Neural cell (in vitro differentiated cells): ENCODE measurements around the gene PRKCE. TPM values are rescaled to one million over a fixed set of nuclear protein-coding genes. Genes with fewer than 3 reads are reported as not detected.
A peak's percentile ranks its signal among the peaks of the same experiment; 100 is the strongest.

Experiments
- H2AFZ ChIP-seq: fragments of 200-600, 300-800 bp; sonication (generic), shearing (Covaris generic); 2 replicates; pipeline ENCODE4 v1.6.0; 2014; ENCODE audit warnings: low read depth, mild to moderate bottlenecking, antibody characterized with exemption, low read length, moderate library complexity
- H3F3A ChIP-seq: fragments of 200-600 bp; shearing (Covaris generic); 2 replicates; pipeline ENCODE4 v1.6.1; 2016; ENCODE audit warnings: mild to moderate bottlenecking, moderate library complexity, mixed read lengths, antibody characterized with exemption, low read length; ENCODE audit not compliant: insufficient read depth, poor library complexity, severe bottlenecking
- H3K27ac ChIP-seq: fragments of 200-600, 300-800 bp; sonication (generic), shearing (Covaris generic); 2 replicates; pipeline ENCODE4 v1.5.1; 2014; ENCODE audit warnings: mild to moderate bottlenecking, low read length, moderate library complexity
- H3K27me3 ChIP-seq: fragments of 300-800, 200-600 bp; sonication (generic), shearing (Covaris generic); 2 replicates; pipeline ENCODE4 v1.6.0; 2014; ENCODE audit warnings: mild to moderate bottlenecking, low read depth, low read length, moderate library complexity; ENCODE audit not compliant: insufficient read depth
- H3K36me3 ChIP-seq: fragments of 300-800, 200-600 bp; sonication (generic), shearing (Covaris generic); 2 replicates; pipeline ENCODE4 v1.5.1; 2014; ENCODE audit warnings: mild to moderate bottlenecking, antibody characterized with exemption, low read length, moderate library complexity; ENCODE audit not compliant: insufficient read depth
- H3K4me2 ChIP-seq: fragments of 300-800, 200-600 bp; sonication (generic), shearing (Covaris generic); 2 replicates; pipeline ENCODE4 v1.6.0; 2014; ENCODE audit warnings: mild to moderate bottlenecking, low read length
- H3K4me3 ChIP-seq: fragments of 300-800, 200-600 bp; sonication (generic), shearing (Covaris generic); 2 replicates; pipeline ENCODE4 v1.5.1; 2014; ENCODE audit warnings: mild to moderate bottlenecking, low read length, moderate library complexity
- H3K79me2 ChIP-seq: fragments of 200-600 bp; shearing (Covaris generic); replicated peaks from 2 replicates; pipeline ENCODE4 v1.6.0; 2014; ENCODE audit warnings: mild to moderate bottlenecking, low read length, moderate library complexity; ENCODE audit not compliant: insufficient read depth
- H3K9ac ChIP-seq: fragments of 300-800, 200-600 bp; sonication (generic), shearing (Covaris generic); 2 replicates; pipeline ENCODE4 v1.6.1; 2016; ENCODE audit warnings: mild to moderate bottlenecking, low read length, mixed read lengths
- H3K9me2 ChIP-seq: fragments of 200-600 bp; shearing (Covaris generic); 2 replicates; pipeline ENCODE4 v1.6.1; 2016; ENCODE audit warnings: mild to moderate bottlenecking, low read length, mixed read lengths; ENCODE audit not compliant: insufficient read depth
- H3K9me3 ChIP-seq: fragments of 200-600, 300-800 bp; sonication (generic), shearing (Covaris generic); 2 replicates; pipeline ENCODE4 v1.6.1; 2016; ENCODE audit warnings: mild to moderate bottlenecking, mixed run types, low read length, moderate library complexity, mixed read lengths
- H4K20me1 ChIP-seq: fragments of 200-600 bp; shearing (Covaris generic); 2 replicates; pipeline ENCODE4 v1.6.1; 2016; ENCODE audit warnings: mild to moderate bottlenecking, mixed run types; ENCODE audit not compliant: insufficient read depth
- CTCF ChIP-seq: fragments of 450-650 bp; IDR thresholded peaks from 2 replicates; pipeline ENCODE4 v1.5.1; 2014; ENCODE audit warnings: antibody characterized with exemption, mild to moderate bottlenecking, moderate library complexity; ENCODE audit not compliant: poor library complexity, severe bottlenecking
- EP300 ChIP-seq: fragments of 450-650 bp; conservative IDR thresholded peaks from 2 replicates; pipeline ENCODE4 v1.6.1; 2014; ENCODE audit warnings: antibody characterized with exemption, mild to moderate bottlenecking, moderate library complexity; ENCODE audit not compliant: poor library complexity, severe bottlenecking
- EZH2 ChIP-seq: fragments of 200-600, 300-800 bp; shearing (Covaris generic), sonication (generic); IDR thresholded peaks from 2 replicates; pipeline ENCODE4 v1.6.1; 2014; ENCODE audit warnings: antibody characterized with exemption, low read length, borderline replicate concordance, mild to moderate bottlenecking; ENCODE audit not compliant: insufficient read depth, poor library complexity, severe bottlenecking
- MXI1 ChIP-seq: fragments of 450-650 bp; conservative IDR thresholded peaks from 2 replicates; pipeline ENCODE4 v1.6.1; 2014; ENCODE audit warnings: antibody characterized with exemption, mild to moderate bottlenecking; ENCODE audit not compliant: poor library complexity, severe bottlenecking
- POLR2AphosphoS5 ChIP-seq: IDR thresholded peaks from 2 replicates; pipeline ENCODE4 v1.6.1; 2012
- RAD21 ChIP-seq: fragments of 450-650 bp; conservative IDR thresholded peaks from 2 replicates; pipeline ENCODE4 v1.6.1; 2014; ENCODE audit warnings: antibody characterized with exemption, mild to moderate bottlenecking, moderate library complexity
- REST ChIP-seq: IDR thresholded peaks from 2 replicates; pipeline ENCODE4 v1.6.1; 2012; ENCODE audit warnings: borderline replicate concordance
- SMC3 ChIP-seq: fragments of 450-650 bp; conservative IDR thresholded peaks from 2 replicates; pipeline ENCODE4 v1.6.1; 2014; ENCODE audit warnings: antibody characterized with exemption, mild to moderate bottlenecking, moderate library complexity; ENCODE audit not compliant: poor library complexity
- TAF1 ChIP-seq: IDR thresholded peaks from 2 replicates; pipeline ENCODE4 v1.6.1; 2012; ENCODE audit warnings: low read depth
- polyA plus RNA-seq: library from polyadenylated mRNA; depleted of rRNA; stranded (reverse); fragments of >200 nt; gene quantifications from 2 replicates; pipeline ENCODE4 v1.2.3, GENCODE V29; 2014

The PRKCE gene
- polyA plus RNA-seq, 1 donor from 2014 or later, result 5.4 TPM

GRCh38 chr2:45610281-45611019 is 41.0 kb upstream of the PRKCE start:
- no peaks in the 10 kb centered on the region for H4K20me1 ChIP-seq
- peak overlapping the region; percentile 66 for H3K9ac ChIP-seq
- H3K4me3 ChIP-seq, result peak overlapping the region; percentile 74
- peak overlapping the region; percentile 66 for H3K27ac ChIP-seq
- no peaks in the 10 kb centered on the region for H3K9me2 ChIP-seq
- H3K79me2 ChIP-seq, result no peaks in the 10 kb centered on the region
- no peaks in the 10 kb centered on the region for H3K9me3 ChIP-seq
- no peak for TF ChIP-seq TAF1
- TF ChIP-seq REST, result peak; percentile 17
- no peak for TF ChIP-seq MXI1
- TF ChIP-seq RAD21, result peak; percentile 55
- TF ChIP-seq EZH2, result no peak
- peak; percentile 36 for TF ChIP-seq SMC3
- TF ChIP-seq POLR2AphosphoS5, result peak; percentile 34
- peak; percentile 70 for TF ChIP-seq CTCF
- TF ChIP-seq EP300, result no peak
- no peaks in the 10 kb centered on the region for H3K27me3 ChIP-seq
- no peaks in the 10 kb centered on the region for H3K36me3 ChIP-seq
- H2AFZ ChIP-seq, result peak overlapping the region; percentile 73
- H3F3A ChIP-seq, result no peaks in the 10 kb centered on the region
- H3K4me2 ChIP-seq, result peak overlapping the region; percentile 56

GRCh38 chr2:45611020-45611859 is 40.2 kb upstream of the PRKCE start, which contains the start of gene SRBD1:
TSS of gene SRBD1 (minus strand) at chr2:45611267. CDS start at chr2:45605441, 5,826 bp downstream.
- TF ChIP-seq REST (no peak), SMC3 (no peak), RAD21 (no peak), EP300 (no peak), EZH2 (no peak), CTCF (no peak), POLR2AphosphoS5 (peak; percentile 62), TAF1 (peak; percentile 40), MXI1 (peak; percentile 87)
- H3K9me3 ChIP-seq, result no peaks in the 10 kb centered on the region
- H3K4me3 ChIP-seq, result peak within 1 kb of the TSS; percentile 74
- no peaks in the 10 kb centered on the region for H3K36me3 ChIP-seq
- peak within 1 kb of the TSS; percentile 66 for H3K9ac ChIP-seq
- H3F3A ChIP-seq, result no peaks in the 10 kb centered on the region
- no peaks in the 10 kb centered on the region for H3K9me2 ChIP-seq
- H3K27me3 ChIP-seq, result no peaks in the 10 kb centered on the region
- peak within 1 kb of the TSS; percentile 56 for H3K4me2 ChIP-seq
- peak within 1 kb of the TSS; percentile 73 for H2AFZ ChIP-seq
- peak within 1 kb of the TSS; percentile 66 for H3K27ac ChIP-seq
- no peaks in the 10 kb centered on the region for H4K20me1 ChIP-seq
- H3K79me2 ChIP-seq, result no peaks in the 10 kb centered on the region
